ENCODE results near the gene DCXR.
A peak's percentile ranks its signal among the peaks of the same experiment; 100 is the strongest.

Gene DCXR

DNA sequence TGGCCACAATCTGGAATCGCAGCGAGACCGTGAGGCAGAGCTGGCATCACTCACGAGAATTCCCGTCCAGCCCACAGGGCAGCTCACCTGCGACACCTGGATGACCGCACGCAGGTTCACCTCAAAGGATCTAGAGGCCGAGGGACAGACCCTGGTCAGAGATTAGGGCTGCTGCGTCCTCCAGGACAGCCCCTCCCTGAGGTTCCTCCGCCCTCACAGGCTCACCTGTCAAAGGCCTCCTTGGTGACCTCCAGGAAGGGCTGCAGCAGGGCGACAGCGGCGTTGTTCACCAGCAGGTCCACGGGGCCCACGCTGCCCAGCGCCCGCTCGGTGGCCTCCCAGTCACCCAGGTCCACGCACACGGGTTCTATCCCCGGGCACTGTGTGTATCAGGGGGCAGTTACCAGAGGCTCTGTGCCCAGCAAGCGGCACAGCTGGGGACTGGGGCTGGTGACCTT lies 834 bp downstream of the DCXR start:
- no peak for DNase-seq

DNA sequence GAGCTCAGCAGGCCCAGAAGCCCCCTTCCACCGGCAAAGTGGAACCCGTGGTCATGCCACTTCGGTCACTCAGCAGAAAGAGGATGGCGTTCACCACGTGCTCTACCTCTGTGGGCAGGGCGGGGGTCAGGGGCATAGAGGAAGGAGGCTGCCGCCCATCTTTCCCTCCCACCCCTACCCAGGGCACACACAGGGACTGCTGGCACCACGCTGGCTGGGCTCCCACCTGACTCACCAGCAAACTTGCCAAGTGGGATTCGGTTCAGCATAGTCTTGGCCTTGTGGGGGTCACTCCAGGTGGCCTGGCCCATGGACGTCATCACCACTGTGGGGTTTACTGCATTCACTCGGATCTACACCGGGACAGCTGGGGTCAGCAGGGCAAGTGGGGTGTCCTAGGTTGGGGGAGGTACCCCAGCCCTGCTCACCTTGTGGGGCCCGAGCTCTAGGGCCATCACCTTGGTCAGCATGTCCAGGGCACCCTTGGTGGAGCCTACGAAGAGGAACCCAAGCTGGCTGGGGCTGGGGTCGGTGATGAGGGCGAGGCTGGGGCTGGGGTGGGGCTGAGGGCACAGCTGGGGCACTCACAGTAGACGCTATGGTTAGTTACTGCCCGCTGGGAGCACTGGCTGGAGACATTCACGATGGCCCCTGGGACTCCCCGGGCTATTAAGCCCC lies 1.4 kb downstream of the DCXR start:
- no peak for DNase-seq

DNA sequence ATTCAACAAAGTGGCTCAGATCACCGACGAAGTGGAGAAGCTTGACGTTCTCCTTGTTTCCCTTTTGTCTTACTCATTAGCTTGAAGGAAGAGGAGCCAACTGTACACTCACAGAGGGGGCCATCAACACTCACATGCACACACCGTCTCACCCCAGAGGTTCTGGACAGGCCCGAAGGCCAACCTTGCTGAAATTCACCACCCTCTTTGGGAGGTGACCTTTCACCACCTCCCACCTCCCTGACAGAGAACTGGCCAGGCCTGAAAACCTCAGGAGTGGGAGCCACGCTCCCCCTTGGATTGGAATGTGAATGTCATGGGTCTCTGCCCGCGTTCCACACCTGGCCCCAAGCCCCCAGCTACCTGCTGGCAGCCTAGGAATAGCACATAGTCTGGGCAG lies 2.0 kb downstream of the DCXR start:
- DNase-seq: no peak

DNA sequence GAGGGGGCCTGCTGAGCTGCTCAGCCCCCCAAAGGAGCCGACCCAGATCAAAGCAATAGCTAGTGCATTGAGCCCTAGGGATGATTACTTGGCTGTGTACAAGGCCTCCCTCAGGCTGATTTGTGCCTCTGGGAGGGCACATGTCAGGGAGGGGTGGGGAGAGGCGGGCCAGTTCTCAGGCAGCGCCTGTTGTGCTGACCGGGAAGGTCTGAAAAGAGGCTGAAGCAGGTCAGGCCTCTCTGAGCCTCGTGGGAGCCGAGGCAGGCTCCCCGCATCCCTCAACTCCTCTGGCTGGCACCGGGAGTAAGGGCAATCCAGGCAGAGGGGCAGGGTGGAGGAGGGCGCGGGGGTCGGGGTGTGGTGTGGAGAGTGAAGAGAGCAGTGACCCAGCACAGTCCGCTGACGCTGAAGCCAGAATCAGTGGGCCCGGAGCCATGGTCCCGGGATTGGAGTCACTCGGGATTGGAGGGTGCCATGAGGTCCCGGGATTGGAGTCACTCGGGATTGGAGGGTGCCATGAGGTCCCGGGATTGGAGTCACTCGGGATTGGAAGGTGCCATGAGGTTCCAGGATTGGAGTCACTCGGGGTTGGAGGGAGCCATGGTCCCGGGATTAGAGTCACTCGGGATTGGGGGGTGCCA lies 3.0 kb downstream of the DCXR start:
- no peak for DNase-seq

GRCh38 chr17:82033359-82034085 lies 4.0 kb downstream of the DCXR start:
- DNase-seq: no peak

- no peak for DNase-seq
Measured at GRCh38 chr17:82031885-82032627, 5.4 kb downstream of the DCXR start.

DNA sequence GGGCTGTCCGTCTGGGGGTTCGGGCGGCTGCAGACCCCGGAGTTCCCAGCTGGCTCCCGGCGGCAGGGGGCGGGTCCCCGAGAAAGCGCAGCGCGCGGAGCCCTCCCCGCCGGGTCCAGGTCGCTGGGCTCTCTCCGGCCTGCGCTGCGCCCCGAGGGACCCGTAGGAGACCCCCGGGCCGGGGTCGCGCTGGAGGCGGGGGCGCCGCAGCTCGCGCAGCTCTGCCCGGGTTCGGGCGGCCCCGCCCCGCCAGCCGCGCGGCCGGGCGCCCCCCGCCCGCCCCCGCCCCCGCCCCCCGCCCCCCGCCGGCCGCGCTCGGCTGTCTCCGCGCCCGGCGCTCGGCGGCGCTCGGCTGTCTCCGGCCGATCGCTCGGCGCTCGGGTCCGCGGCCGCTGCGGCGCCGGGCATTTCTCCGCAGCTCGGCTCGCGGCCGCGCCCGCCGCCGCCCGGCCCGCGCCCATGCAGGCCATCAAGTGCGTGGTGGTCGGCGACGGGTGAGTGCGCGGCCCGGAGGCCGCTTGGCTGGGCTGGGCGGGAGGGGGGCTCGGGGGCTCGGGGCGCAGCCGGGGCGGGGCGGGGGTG lies 6.1 kb downstream of the DCXR start, which contains the start of gene RAC3:
TSS of gene RAC3 (plus strand) at position 376 of the 582 bp plus-strand sequence. CDS start at position 460, 84 bp downstream.
- DNase-seq: no peak

- DNase-seq: peak; percentile 43 to 85
Measured at GRCh38 chr17:82030470-82031302, 6.8 kb downstream of the DCXR start.

- no peak for DNase-seq
Measured at GRCh38 chr17:82029990-82030469, 7.5 kb downstream of the DCXR start.

DNA sequence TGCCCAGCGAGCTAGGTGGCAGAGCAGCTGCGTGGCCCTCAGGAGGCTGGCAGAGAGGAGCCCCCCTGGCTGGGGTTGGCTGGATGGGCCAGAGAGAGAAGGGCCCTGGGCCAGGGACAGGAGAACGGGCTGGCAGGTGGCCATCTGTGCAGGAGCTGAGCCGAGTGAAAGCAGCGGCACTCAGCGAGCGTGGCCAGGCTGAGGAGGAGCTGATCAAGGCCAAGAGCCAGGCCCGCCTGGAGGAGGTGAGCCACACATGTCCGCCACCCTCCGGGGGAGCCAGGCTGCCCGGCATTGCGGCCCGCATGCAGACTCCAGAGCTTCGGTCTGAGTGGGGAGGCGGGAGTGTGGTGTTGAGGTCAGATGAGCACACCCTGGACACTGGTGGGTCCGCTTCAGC lies 8.1 kb downstream of the DCXR start:
- DNase-seq: no peak

DNA sequence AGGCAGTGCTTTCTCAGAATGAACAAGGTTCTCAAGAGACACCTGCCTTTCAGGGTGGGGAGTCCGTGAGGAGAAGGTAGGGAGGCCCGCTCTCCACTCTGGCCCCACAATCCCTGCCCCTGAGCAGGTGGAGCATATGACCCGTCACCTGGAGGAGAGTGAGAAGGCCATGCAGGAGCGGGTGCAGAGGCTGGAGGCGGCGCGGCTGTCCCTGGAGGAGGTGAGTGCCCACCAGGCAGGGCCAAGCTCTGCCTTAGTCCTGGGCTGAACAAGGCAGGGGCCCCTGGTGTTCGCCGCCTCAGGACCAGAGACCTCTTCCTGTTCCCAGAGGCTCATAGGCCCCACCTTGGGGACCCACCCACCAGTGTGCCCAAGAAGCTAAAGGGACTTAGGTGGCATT lies 8.5 kb downstream of the DCXR start:
- DNase-seq: no peak

GRCh38 chr17:82028246-82028645 lies 9.3 kb downstream of the DCXR start:
- DNase-seq: no peak

GRCh38 chr17:82025401-82026107 lies 11.9 kb downstream of the DCXR start:
- DNase-seq: no peak

GRCh38 chr17:82024859-82025258 lies 12.6 kb downstream of the DCXR start:
- no peak for DNase-seq

GRCh38 chr17:82023447-82024241 lies 13.9 kb downstream of the DCXR start:
- no peak for DNase-seq

DNA sequence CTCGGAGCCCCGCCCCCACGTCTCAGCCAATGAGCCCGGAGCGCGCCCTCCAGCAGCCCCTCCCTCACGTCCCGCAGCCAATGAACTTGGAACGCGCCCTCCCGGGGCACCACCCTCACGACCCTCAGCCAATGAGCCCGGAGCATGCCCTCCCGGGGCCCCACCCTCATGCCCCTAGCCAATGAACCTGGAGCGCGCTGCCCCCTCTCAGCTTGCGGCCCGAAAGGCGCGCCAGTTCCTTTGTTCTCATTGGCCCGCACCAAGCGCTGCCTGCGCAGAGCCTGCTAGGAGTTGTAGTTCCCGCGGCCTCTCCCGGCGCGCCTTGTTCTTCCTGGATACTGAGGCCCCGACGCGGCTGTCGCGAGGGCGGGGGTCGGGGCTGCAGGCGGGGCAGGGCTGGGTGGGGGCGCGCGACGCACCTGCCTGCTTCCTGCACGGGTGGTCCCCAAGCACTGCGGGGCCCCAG lies 14.5 kb downstream of the DCXR start, which contains the start of gene LRRC45:
TSS of gene LRRC45 (plus strand) at position 325 of the 466 bp plus-strand sequence. CDS start 339 bp downstream, outside the sequence.
- DNase-seq: peak; percentile 93 to 100

GRCh38 chr17:82022310-82022980 lies 15.1 kb downstream of the DCXR start, which contains the start of gene CENPX:
TSS of gene CENPX (minus strand) at chr17:82022878. CDS start at chr17:82022861, 17 bp downstream.
- no peak for DNase-seq

GRCh38 chr17:82021900-82022309 lies 15.6 kb downstream of the DCXR start:
- DNase-seq: no peak
